G401.6 (cell line): ENCODE measurements around the gene HS1BP3.

ENCODE experiments used
- FAIRE-seq: peaks from 2 replicates; lab custom pipeline; 2012; peaks lifted over from hg19 to GRCh38; lab: Jason Lieb, UNC

The HS1BP3 gene

DNA sequence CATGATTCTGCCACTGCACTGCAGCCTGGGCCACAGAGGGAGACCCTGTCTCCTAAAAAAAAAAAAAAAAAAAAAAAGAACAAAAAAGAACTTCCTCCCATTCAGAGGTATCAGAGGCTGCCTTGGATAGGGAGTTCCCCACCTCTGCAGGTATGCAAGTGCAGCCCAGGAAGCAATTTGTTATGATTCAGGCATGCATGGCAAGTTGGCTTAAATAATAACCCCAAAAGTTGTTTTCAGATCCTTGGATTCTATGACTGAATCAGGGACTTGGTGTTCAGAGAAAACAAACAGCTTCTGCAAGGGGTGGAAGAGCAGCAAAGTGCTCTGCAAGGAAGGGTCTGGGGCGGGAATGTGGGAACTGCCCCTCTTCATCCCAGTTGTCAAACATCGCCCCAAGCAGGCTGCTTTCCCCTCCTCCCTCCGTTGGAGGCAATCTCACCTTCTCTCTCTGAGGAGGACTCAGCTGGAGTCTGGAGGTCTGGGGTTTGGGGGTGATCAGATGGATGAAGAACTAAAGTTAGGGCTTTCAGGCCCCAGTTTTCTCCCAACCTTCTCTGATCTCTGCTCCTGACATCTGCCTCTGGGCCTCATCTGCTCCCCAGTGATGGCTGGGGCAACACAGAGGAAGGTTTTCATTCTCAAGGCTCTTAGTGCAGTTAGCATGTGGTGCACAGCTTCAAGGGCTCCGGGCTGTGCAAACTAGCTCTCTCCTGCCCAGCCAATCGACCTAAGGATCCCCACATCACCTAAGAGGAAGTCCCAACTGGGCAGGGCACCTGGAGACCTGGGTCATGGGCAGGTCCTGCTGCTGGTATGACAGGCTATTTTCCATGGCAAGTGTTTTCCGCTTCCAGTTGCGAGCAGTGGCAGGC is 12.5 kb upstream of the HS1BP3 start:
- no peak for FAIRE-seq

DNA sequence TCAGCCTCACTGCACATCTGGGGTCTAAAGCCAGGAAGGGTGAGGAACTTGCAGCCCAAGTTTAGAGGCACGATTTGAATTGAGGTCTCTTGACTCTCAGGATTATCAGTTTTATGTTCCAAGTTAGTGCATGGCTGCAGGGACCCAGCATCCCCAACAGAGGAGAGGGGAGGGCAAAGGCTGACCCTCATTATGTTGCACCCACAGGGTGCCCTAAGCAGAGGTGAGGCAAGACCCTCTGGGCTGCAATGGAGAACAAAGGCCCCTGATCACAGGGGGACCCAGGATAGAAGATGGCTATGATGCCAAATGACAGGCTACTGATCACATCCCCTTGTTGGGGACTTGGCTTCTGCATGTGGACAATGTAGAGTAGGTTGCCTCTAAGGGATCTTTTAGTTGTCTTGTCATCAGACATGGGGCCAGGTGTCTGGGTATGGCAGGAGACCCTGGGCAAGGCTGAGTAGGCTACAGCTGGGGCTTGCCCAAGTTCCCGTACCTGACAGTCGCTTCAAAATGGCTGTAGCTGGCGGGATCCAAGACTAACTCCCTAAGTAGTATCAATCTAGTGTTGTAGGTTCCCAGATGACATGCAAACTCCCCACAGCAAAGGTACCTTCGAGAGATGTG is 11.5 kb upstream of the HS1BP3 start:
- no peak for FAIRE-seq

GRCh38 chr2:20661421-20662307 is 10.8 kb upstream of the HS1BP3 start:
- peak; percentile 61 for FAIRE-seq

GRCh38 chr2:20660506-20661420 is 9.9 kb upstream of the HS1BP3 start:
- no peak for FAIRE-seq

DNA sequence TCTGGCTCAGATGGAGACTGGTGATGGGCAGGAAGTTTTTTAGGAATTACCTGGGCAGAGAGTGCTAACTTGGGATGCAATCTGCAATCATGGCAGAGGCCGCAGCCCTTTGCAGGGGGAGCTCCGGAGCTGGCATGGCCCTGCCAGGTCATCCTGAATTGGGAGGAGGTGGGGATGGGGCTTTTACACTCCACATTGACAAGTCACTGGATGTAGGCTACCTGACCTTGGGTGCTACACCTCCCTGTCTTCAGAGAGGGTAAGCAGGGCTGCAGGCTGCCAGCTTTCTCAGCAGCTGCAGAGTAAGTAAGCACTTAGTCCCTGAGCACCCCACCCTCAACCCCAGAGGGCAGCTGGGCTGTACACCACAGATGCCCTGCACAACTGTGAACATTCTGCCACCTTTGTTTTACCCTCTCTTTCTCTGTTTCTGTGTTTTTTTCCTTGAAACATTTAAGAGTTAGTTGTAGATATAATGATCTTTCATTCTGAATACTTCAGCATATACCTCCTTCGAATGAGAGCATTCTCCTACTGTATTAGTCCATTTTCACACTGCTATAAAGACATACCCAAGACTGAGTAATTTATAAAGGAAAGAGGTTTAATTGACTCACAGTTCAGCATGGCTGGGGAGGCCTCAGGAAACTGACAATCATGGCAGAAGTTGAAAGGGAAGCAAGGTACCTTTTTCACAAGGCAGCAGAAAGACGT is 6.8 kb upstream of the HS1BP3 start:
- no peak for FAIRE-seq

DNA sequence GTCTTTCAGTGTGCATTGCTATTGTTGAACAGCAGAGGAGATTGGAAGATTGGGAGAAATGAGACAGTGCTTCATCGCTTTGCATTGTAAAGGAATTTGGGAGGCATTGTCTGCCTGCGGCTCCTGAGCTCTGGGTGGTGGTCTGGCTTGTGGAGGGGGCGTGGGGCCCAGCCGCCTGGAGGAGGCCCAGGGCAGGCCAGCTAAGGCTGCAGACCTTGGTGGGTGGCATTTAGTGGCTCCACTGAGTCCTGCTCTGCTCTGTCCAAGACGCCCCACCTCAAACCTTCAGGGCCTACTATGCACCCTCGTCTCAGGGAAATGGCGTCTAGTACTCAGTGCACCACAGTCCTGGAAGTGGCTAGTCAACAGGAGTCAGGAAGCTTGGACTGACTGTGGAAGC is 5.7 kb upstream of the HS1BP3 start:
- no peak for FAIRE-seq

GRCh38 chr2:20654535-20654813 is 3.6 kb upstream of the HS1BP3 start:
- no peak for FAIRE-seq

DNA sequence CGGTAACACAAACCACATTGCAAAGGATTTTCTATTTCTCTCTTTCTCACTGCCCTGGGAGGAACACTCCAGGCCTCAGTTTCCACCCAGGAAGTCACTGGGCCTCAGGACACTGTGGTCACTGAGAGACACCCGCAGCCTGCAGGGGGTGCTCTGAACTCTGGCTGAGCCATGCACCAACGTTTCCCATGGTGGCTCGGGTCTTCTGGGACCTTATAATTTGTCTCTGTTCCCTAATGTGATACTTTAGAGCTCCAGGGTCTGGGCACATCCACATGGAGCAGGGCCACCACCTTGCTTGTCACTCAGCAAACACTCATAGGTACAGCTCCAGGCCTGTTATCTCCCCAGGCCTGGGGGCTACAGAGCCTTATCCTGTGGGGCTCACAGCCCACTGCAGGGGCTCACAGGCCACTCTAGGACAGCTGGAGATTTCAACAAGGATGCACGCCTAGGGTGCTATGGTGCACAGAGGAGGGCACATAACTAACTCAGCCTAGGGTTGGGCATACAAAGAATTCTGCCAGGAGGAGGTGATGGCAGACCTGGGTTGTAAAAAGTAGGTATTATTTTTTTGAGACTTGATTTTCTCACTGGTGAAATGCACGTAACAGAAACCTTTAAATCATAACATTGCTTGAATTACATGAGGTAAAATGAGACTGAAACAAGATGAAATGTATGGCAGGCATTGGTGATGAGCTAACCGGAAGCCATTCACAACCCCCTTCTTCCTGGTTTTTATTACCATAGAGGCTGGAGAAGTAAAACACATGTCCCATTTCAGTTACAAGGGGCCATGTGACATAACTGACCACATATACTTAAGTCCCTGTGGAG is 3.0 kb upstream of the HS1BP3 start:
- no peak for FAIRE-seq

DNA sequence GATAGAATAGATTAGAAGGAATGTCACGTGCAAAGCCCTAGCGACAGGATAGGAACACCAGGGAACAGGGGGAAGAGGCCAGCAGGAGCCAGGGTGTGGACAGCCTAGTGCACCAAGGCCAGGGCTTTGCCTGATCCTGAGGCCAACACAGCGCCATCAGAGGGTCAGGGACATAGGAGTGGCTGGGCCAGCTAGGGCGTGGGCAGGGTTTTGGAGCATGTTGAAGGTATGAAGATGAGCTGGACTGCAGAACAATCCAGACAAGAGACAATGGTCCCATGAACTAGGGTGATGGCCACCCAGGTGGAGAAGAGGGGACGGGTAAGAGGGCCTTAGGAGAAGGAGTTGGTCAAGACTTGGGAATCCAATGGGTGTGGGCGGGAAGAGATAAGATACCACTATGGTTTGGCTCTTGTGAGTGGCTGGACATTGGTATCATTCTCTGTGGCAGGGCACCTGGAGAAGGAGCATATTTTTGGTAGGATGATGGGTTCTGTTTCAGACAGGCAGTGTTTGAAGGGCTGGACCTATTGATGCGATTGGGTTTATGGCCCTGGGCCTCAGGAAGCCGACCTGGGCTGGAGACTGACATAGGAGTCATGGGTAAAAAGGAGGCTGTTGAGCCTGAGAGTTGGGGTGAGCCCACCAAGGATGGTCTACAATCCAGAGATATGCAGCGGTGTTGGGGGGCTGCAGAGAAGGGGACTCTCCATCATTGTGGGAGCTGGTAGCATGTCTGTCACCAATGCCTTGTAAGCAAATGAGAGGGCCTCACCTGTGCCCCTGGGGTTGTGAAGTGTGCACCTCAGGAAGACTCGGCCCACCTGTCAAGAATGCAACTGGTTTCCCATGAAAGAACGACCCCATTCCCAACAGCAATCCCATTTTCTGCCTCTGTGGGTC is 2.0 kb upstream of the HS1BP3 start:
- no peak for FAIRE-seq

GRCh38 chr2:20652141-20652540 is 1.2 kb upstream of the HS1BP3 start:
- no peak for FAIRE-seq

DNA sequence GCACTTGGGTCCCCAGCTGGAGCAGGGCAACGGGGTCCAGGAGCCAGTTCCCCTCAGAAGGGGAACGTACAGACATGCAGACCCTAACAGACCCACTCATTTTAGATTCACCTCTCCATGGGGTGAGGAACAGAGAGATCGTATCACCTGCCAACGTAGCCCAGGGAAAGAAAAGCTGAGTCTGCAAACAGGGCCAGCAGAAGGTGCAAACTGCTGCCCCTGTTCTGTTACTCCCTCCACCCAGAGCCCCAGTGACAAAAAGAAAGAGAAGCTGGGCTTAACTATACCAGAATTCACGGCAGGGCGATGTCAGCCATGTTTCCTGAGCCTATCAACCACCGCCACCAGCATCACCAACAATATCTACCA is 817 bp upstream of the HS1BP3 start:
- no peak for FAIRE-seq

GRCh38 chr2:20650393-20650876 is 463 bp downstream of the HS1BP3 start:
- no peak for FAIRE-seq

- no peak for FAIRE-seq
These were observed 922 bp downstream of the HS1BP3 start for GRCh38 chr2:20649976-20650375.

DNA sequence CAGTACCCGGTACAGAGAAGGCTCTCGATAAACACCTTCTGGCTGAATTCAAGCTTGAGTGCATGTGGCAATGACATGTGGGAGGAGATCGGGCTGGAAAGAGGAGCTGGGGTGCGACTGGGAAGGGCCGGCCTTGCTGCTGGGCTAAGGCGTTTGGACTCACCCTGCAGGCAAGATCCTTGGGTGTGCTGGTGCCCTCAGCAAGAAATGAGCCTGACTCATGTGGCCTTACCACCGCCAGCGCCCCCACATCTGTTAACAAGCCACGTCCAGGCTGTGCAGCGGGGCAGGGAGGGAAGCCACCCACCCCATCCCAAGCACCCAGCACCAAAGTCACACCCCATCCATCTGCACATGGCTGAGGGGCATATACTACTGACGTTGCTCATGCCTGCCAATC is 1.3 kb downstream of the HS1BP3 start:
- FAIRE-seq = no peak

DNA sequence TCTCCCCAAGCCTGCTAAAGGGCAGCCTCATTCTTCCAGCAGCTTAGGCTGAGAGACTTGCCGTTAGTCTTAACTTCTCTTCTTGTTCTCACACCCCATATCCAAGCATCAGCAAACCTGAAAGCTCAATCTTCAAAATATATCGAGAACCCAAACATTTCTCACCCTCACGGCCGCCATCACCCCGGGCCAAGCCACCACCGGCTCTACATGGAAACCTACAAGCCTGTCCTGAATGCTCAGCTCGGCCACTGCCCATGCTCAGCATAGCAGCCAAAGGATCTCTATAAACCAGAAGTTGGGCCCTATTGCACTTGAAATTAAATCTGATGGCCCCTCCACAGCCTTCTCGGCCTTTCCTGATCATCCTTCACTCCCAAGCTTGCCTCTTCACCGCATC is 2.1 kb downstream of the HS1BP3 start:
- no peak for FAIRE-seq

GRCh38 chr2:20648206-20648605 is 2.7 kb downstream of the HS1BP3 start:
- no peak for FAIRE-seq

DNA sequence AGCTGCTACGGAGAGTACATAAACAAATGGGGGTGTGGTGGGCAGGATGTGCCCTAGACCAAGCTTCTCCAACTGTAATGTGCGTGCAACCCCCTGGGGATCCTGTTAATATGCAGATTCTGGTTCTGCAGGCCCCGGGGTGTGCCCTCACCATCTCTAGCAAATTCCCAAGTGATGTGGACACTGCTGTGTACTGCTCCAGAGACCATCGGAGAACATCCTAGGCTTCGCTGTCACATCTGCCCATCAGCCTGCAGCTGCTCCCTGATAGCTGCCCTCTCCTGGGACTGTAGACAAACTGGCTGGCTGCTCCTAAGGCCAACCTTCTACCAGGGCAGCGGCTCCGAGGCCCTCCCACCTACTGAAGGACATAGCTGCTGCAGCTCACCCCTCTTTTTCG is 3.2 kb downstream of the HS1BP3 start:
- FAIRE-seq = no peak

DNA sequence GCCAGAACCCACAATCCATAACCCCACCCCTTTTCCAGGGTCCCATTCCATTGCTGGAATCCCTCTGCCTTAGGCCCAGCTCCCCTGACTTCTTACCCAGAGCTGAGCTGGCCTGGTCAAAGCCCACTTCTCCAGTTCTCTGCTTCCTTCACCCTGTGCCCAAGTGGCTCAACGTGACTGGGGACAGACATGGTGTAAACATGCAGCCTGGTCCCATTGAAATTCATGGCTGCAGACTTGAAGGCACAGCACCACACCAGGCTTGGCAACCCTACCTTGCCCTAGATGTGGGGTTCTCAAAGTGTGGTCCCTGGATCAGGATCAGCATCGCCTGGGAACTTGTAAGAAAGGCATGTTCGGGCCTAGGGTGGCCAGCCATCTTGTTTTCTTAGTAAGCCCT is 3.7 kb downstream of the HS1BP3 start:
- no peak for FAIRE-seq

GRCh38 chr2:20646446-20646845 is 4.5 kb downstream of the HS1BP3 start:
- no peak for FAIRE-seq
